ENCODE measurements around the gene FBXW7. TPM values are rescaled to one million over a fixed set of nuclear protein-coding genes. Genes with fewer than 3 reads are reported as not detected.

Gene FBXW7
- total RNA-seq (2014; rRNA removed; shearing (Covaris generic); ENCODE audit: low replicate concordance): 30.9 and 44.4 TPM in 2 replicates

DNA sequence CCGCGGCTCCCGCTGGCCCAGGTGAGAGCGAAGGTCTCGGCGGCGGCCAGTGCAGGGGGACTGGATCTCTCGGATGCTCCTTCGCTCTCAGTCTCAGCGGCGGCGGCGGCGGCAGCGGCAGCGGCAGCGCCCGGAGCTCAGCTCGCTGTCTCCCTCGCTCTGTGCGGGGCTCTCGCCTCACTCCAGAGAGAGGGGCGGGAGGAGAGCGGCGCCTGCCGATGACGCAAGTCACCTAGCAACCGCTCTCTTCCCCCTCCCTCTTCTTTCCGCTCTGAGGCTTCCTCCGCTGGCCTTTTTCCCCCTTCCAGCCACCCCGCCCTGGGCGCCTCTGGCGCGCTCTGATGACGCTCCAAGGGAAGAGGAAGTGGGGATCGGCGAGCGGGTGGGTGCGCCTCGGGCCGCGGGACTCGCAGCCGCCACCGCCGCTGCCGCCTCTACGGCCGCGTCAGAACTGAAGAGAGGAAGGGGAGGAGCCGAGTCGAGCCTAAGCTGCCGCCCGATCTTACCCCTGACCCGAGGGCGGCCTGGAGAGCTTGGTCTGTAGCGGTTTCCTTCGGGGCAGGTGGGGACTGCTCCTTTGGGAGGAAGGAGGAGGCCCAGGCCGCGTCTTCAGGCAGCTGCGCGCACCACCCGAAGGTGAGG lies at the start of gene FBXW7:
TSS of gene FBXW7 (minus strand) at position 190 of the 642 bp plus-strand sequence. CDS start 124,289 bp downstream, outside the sequence.
- peak within 1 kb of the TSS; percentile 92 for H3K4me3 ChIP-seq (ENCODE audit: low read length)
- no peaks in the 10 kb centered on the region for H3K9me2 ChIP-seq (replicated peaks; ENCODE audit: insufficient read depth, low read length)
- H3K36me3 ChIP-seq (ENCODE audit: insufficient read depth, low read length): peaks cover 11% of the 10 kb centered on the region; the same call in 1 of the 2 replicates
- DNase-seq: peak; percentile 100
- H3K9ac ChIP-seq (ENCODE audit: low read length): peak within 1 kb of the TSS; percentile 90
- H3K27me3 ChIP-seq (ENCODE audit: low read length): no peaks in the 10 kb centered on the region
- H3K9me3 ChIP-seq (ENCODE audit: low read length): no peaks in the 10 kb centered on the region
- H3K27ac ChIP-seq (ENCODE audit: low read length): peak within 1 kb of the TSS; percentile 65
- H2AFZ ChIP-seq (ENCODE audit: low read length): peak within 1 kb of the TSS; percentile 99
- H3K4me1 ChIP-seq (ENCODE audit: low read length): peaks cover 44% of the 10 kb centered on the region
- H4K20me1 ChIP-seq (ENCODE audit: insufficient read depth, low read depth, low read length): peaks cover 72% of the 10 kb centered on the region
- peak within 1 kb of the TSS; percentile 99 for H3K4me2 ChIP-seq (ENCODE audit: low read depth, low read length, poor library complexity, severe bottlenecking)
- peaks cover 43% of the 10 kb centered on the region for H3K79me2 ChIP-seq (ENCODE audit: low read length)

- no peaks in the 10 kb centered on the region for H3K9me3 ChIP-seq (ENCODE audit: low read length)
- peaks cover 8% of the 10 kb centered on the region for H3K4me1 ChIP-seq (ENCODE audit: low read length)
- peak overlapping the region; percentile 23; the same call in 1 of the 2 replicates for H3K4me3 ChIP-seq (ENCODE audit: low read length)
- H3K79me2 ChIP-seq (ENCODE audit: low read length): no peaks in the 10 kb centered on the region
- H3K4me2 ChIP-seq (ENCODE audit: low read depth, low read length, poor library complexity, severe bottlenecking): peak overlapping the region; percentile 53
- H3K27ac ChIP-seq (ENCODE audit: low read length): no peak overlapping the region
- H3K36me3 ChIP-seq (ENCODE audit: insufficient read depth, low read length): no peaks in the 10 kb centered on the region
- H3K9ac ChIP-seq (ENCODE audit: low read length): peak overlapping the region; percentile 14
- no peaks in the 10 kb centered on the region; the same call in 1 of the 2 replicates for H3K27me3 ChIP-seq (ENCODE audit: low read length)
- no peak for DNase-seq
- H2AFZ ChIP-seq (ENCODE audit: low read length): peak overlapping the region; percentile 51
- no peaks in the 10 kb centered on the region for H4K20me1 ChIP-seq (ENCODE audit: insufficient read depth, low read depth, low read length)
- H3K9me2 ChIP-seq (replicated peaks; ENCODE audit: insufficient read depth, low read length): no peaks in the 10 kb centered on the region
Observed at GRCh38 chr4:152585023-152585441, 49.1 kb upstream of the FBXW7 start.

GRCh38 chr4:152581536-152582160 lies 45.8 kb upstream of the FBXW7 start:
- DNase-seq: no peak
- Histone ChIP-seq H3K36me3 (ENCODE audit: insufficient read depth, low read length) (no peaks in the 10 kb centered on the region), H3K79me2 (ENCODE audit: low read length) (no peaks in the 10 kb centered on the region), H3K4me2 (ENCODE audit: low read depth, low read length, poor library complexity, severe bottlenecking) (no peak overlapping the region), H3K9ac (ENCODE audit: low read length) (no peak overlapping the region), H3K4me1 (ENCODE audit: low read length) (peaks cover 8% of the 10 kb centered on the region), H3K4me3 (ENCODE audit: low read length) (no peak overlapping the region), H3K27me3 (ENCODE audit: low read length) (no peaks in the 10 kb centered on the region; the same call in 1 of the 2 replicates), H3K9me3 (ENCODE audit: low read length) (no peaks in the 10 kb centered on the region), H3K9me2 (replicated peaks; ENCODE audit: insufficient read depth, low read length) (no peaks in the 10 kb centered on the region), H3K27ac (ENCODE audit: low read length) (no peak overlapping the region), H2AFZ (ENCODE audit: low read length) (no peak overlapping the region), H4K20me1 (ENCODE audit: insufficient read depth, low read depth, low read length) (no peaks in the 10 kb centered on the region)

DNA sequence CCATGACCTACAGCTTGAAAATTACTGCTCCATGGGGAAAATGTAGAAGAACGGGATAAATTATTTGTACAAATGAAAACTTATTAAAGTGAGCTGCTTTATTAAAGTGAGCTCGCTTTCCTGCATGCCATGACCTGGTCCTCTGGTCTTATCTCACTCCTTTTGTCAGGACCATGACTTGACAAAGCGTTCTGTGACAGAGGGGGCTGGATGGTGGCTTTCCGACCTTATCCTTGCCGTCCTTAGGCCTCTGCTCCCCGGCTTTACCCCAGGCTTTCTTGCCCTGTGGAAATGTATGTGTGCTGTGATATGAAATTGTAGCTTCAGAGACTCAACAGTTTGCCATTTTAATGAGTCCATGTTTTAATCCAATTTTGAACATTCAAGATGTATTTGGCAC lies 44.0 kb upstream of the FBXW7 start:
- DNase-seq: no peak
- no peaks in the 10 kb centered on the region for H4K20me1 ChIP-seq (ENCODE audit: insufficient read depth, low read depth, low read length)
- no peaks in the 10 kb centered on the region for H3K9me3 ChIP-seq (ENCODE audit: low read length)
- peaks cover 3% of the 10 kb centered on the region for H3K4me1 ChIP-seq (ENCODE audit: low read length)
- no peak overlapping the region for H3K27ac ChIP-seq (ENCODE audit: low read length)
- no peak overlapping the region for H3K4me2 ChIP-seq (ENCODE audit: low read depth, low read length, poor library complexity, severe bottlenecking)
- no peak overlapping the region for H3K9ac ChIP-seq (ENCODE audit: low read length)
- H3K27me3 ChIP-seq (ENCODE audit: low read length): no peaks in the 10 kb centered on the region; the same call in 1 of the 2 replicates
- no peaks in the 10 kb centered on the region for H3K36me3 ChIP-seq (ENCODE audit: insufficient read depth, low read length)
- no peak overlapping the region for H2AFZ ChIP-seq (ENCODE audit: low read length)
- no peaks in the 10 kb centered on the region for H3K79me2 ChIP-seq (ENCODE audit: low read length)
- H3K9me2 ChIP-seq (replicated peaks; ENCODE audit: insufficient read depth, low read length): no peaks in the 10 kb centered on the region
- H3K4me3 ChIP-seq (ENCODE audit: low read length): no peak overlapping the region

DNA sequence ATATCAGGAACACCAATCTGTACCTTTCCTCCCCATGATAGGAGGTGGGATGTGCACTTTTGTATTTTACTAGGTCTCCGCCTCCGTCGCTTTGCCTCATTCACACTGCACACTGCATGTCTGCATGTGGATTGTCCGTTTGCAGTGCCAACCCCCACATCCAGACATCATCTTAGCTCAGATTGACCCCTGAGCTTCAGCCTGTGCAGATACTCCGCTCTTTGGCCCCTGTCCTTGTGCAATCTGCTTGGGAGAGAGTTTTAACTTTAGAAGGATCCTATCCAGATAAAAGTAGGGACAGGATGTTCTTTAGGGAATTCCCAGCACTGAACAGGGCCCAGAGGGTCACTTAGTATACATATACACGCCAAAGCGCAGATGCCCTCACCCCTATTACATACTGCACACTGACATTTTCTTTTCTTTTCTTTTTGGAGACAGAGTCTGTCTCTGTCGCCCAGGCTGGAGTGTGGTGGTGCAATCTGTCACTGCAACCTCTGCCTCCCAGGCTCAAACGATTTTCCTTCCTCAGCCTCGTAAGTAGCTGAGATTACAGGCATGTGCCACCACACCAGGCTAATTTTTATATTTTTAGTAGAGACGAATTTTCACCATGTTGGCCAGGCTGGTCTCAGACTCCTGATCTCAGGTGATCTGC lies 43.3 kb upstream of the FBXW7 start:
- H3K4me3 ChIP-seq (ENCODE audit: low read length): no peak overlapping the region
- no peaks in the 10 kb centered on the region for H4K20me1 ChIP-seq (ENCODE audit: insufficient read depth, low read depth, low read length)
- no peak overlapping the region for H3K9ac ChIP-seq (ENCODE audit: low read length)
- no peaks in the 10 kb centered on the region for H3K4me1 ChIP-seq (ENCODE audit: low read length)
- no peak overlapping the region for H2AFZ ChIP-seq (ENCODE audit: low read length)
- no peaks in the 10 kb centered on the region for H3K79me2 ChIP-seq (ENCODE audit: low read length)
- H3K4me2 ChIP-seq (ENCODE audit: low read depth, low read length, poor library complexity, severe bottlenecking): no peak overlapping the region
- H3K27ac ChIP-seq (ENCODE audit: low read length): no peak overlapping the region
- no peaks in the 10 kb centered on the region; the same call in 1 of the 2 replicates for H3K27me3 ChIP-seq (ENCODE audit: low read length)
- H3K36me3 ChIP-seq (ENCODE audit: insufficient read depth, low read length): no peaks in the 10 kb centered on the region
- H3K9me2 ChIP-seq (replicated peaks; ENCODE audit: insufficient read depth, low read length): no peaks in the 10 kb centered on the region
- no peak for DNase-seq
- no peaks in the 10 kb centered on the region for H3K9me3 ChIP-seq (ENCODE audit: low read length)

DNA sequence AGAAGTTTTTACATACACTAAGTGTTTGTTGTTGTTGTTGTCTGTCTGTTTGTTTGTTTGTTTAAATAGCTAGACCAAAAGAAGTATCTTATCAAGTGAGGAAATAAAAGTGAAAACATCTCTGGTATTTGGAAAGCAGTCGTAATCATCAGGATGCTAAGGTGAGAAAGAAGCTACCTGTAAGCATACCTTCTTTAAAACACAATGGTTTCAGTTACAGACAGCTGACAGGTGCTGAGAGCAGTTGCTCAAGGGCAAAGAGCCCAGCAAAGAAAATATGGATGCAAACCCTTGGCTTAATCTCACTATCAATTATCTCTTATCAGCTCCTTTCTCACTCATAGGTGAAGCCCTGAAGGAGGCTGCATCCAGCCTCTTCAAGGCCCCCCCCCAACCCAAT lies 42.8 kb upstream of the FBXW7 start:
- Histone ChIP-seq H3K4me2 (ENCODE audit: low read depth, low read length, poor library complexity, severe bottlenecking) (no peak overlapping the region), H3K36me3 (ENCODE audit: insufficient read depth, low read length) (no peaks in the 10 kb centered on the region), H3K4me3 (ENCODE audit: low read length) (no peak overlapping the region), H3K27me3 (ENCODE audit: low read length) (no peaks in the 10 kb centered on the region; the same call in 1 of the 2 replicates), H4K20me1 (ENCODE audit: insufficient read depth, low read depth, low read length) (no peaks in the 10 kb centered on the region), H3K9me2 (replicated peaks; ENCODE audit: insufficient read depth, low read length) (no peaks in the 10 kb centered on the region), H3K4me1 (ENCODE audit: low read length) (no peaks in the 10 kb centered on the region), H2AFZ (ENCODE audit: low read length) (no peak overlapping the region), H3K9me3 (ENCODE audit: low read length) (no peaks in the 10 kb centered on the region), H3K9ac (ENCODE audit: low read length) (no peak overlapping the region), H3K27ac (ENCODE audit: low read length) (no peak overlapping the region), H3K79me2 (ENCODE audit: low read length) (no peaks in the 10 kb centered on the region)
- DNase-seq: no peak

- no peaks in the 10 kb centered on the region for H3K79me2 ChIP-seq (ENCODE audit: low read length)
- H3K9ac ChIP-seq (ENCODE audit: low read length): no peak overlapping the region
- no peak overlapping the region for H3K27ac ChIP-seq (ENCODE audit: low read length)
- no peaks in the 10 kb centered on the region for H3K9me3 ChIP-seq (ENCODE audit: low read length)
- no peaks in the 10 kb centered on the region; the same call in 1 of the 2 replicates for H3K27me3 ChIP-seq (ENCODE audit: low read length)
- no peaks in the 10 kb centered on the region for H3K9me2 ChIP-seq (replicated peaks; ENCODE audit: insufficient read depth, low read length)
- no peaks in the 10 kb centered on the region for H3K36me3 ChIP-seq (ENCODE audit: insufficient read depth, low read length)
- DNase-seq: no peak
- H3K4me1 ChIP-seq (ENCODE audit: low read length): no peaks in the 10 kb centered on the region
- no peaks in the 10 kb centered on the region for H4K20me1 ChIP-seq (ENCODE audit: insufficient read depth, low read depth, low read length)
- no peak overlapping the region for H2AFZ ChIP-seq (ENCODE audit: low read length)
- no peak overlapping the region for H3K4me3 ChIP-seq (ENCODE audit: low read length)
- no peak overlapping the region for H3K4me2 ChIP-seq (ENCODE audit: low read depth, low read length, poor library complexity, severe bottlenecking)
Observed at GRCh38 chr4:152577708-152578396, 42.0 kb upstream of the FBXW7 start.

Measured in Karpas-422 (cell line).